ENCODE data around the gene HAS3.

HAS3 gene

DNA sequence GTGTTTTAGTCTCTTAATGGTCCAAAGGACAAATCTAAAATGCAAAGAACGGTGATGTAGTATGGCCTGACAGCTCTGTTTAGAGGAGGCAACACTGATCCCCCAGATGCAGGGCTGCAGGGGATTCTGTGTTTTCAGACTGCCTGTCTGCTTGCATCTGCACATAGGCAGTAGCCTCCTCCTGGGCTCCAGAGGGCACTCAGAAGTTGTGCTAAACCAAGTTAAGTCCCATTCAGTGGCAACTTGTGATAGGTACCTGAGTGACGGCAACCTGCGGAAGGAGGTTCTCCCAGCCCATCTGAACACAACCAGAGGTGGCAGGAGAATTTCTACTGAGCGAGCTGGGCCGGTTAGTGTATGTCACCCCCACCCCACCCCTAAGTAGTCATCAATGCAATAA lies 9.9 kb downstream of the HAS3 start:
- Histone ChIP-seq H3K9me3 (replicated peaks; ENCODE audit: insufficient read depth, low read length) (no peaks in the 10 kb centered on the region), H3F3A (ENCODE audit: insufficient read depth, low read length) (no peaks in the 10 kb centered on the region), H3K36me3 (replicated peaks; ENCODE audit: insufficient read depth, low read length) (no peaks in the 10 kb centered on the region), H3K27me3 (replicated peaks; ENCODE audit: insufficient read depth, low read length) (no peaks in the 10 kb centered on the region), H3K9me2 (replicated peaks; ENCODE audit: insufficient read depth, low read length) (no peaks in the 10 kb centered on the region), H4K20me1 (ENCODE audit: insufficient read depth, low read length) (no peaks in the 10 kb centered on the region), H3K4me3 (ENCODE audit: low read length) (no peak overlapping the region), H3K9ac (ENCODE audit: low read length) (no peak overlapping the region), H3K4me2 (ENCODE audit: low read depth, low read length) (no peak overlapping the region), H2AFZ (ENCODE audit: low read length) (no peak overlapping the region), H3K4me1 (ENCODE audit: low read length) (no peaks in the 10 kb centered on the region), H3K27ac (ENCODE audit: low read length) (no peak overlapping the region), H3K79me2 (ENCODE audit: low read length) (no peaks in the 10 kb centered on the region)
- TF ChIP-seq EZH2 (optimal IDR thresholded peaks at IDR 0.05; ENCODE audit: low read depth, low read length) (no peak), EZH2phosphoT487 (IDR thresholded peaks at IDR 0.05; ENCODE audit: low read length) (no peak)
- TF ChIP-seq, protein P1, sequence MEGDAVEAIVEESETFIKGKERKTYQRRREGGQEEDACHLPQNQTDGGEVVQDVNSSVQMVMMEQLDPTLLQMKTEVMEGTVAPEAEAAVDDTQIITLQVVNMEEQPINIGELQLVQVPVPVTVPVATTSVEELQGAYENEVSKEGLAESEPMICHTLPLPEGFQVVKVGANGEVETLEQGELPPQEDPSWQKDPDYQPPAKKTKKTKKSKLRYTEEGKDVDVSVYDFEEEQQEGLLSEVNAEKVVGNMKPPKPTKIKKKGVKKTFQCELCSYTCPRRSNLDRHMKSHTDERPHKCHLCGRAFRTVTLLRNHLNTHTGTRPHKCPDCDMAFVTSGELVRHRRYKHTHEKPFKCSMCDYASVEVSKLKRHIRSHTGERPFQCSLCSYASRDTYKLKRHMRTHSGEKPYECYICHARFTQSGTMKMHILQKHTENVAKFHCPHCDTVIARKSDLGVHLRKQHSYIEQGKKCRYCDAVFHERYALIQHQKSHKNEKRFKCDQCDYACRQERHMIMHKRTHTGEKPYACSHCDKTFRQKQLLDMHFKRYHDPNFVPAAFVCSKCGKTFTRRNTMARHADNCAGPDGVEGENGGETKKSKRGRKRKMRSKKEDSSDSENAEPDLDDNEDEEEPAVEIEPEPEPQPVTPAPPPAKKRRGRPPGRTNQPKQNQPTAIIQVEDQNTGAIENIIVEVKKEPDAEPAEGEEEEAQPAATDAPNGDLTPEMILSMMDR (IDR thresholded peaks at IDR 0.05; ENCODE audit: low read length), result no peak
- no peak for DNase-seq

DNA sequence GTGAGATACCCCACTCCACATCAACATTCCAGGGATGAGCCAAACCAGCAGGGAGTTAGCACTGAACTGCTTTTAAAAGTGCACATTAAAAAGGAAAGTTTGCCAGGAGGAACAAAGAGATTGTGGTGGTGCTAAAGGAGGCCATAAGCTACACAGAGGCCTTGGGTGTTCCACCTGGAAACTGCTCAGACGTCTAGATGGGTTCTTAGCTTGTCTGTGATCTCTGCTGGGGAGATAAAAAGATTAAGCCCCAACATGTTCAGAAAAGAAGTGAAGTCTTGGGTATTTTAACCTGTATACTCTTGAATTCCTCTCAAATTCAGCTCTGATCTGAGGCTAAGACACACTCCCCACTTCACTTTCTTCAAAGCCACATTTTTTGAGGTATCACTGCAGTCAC lies 10.4 kb downstream of the HAS3 start:
- Histone ChIP-seq H3K4me3 (ENCODE audit: low read length) (no peak overlapping the region), H3K4me2 (ENCODE audit: low read depth, low read length) (no peak overlapping the region), H3K4me1 (ENCODE audit: low read length) (no peaks in the 10 kb centered on the region), H3K79me2 (ENCODE audit: low read length) (no peaks in the 10 kb centered on the region), H3K9me2 (replicated peaks; ENCODE audit: insufficient read depth, low read length) (no peaks in the 10 kb centered on the region), H3K9ac (ENCODE audit: low read length) (no peak overlapping the region), H3K36me3 (replicated peaks; ENCODE audit: insufficient read depth, low read length) (no peaks in the 10 kb centered on the region), H4K20me1 (ENCODE audit: insufficient read depth, low read length) (no peaks in the 10 kb centered on the region), H3F3A (ENCODE audit: insufficient read depth, low read length) (no peaks in the 10 kb centered on the region), H3K9me3 (replicated peaks; ENCODE audit: insufficient read depth, low read length) (no peaks in the 10 kb centered on the region), H2AFZ (ENCODE audit: low read length) (no peak overlapping the region), H3K27me3 (replicated peaks; ENCODE audit: insufficient read depth, low read length) (no peaks in the 10 kb centered on the region), H3K27ac (ENCODE audit: low read length) (no peak overlapping the region)
- DNase-seq, result no peak
- TF ChIP-seq, protein P1 (IDR thresholded peaks at IDR 0.05; ENCODE audit: low read length), result no peak
- TF ChIP-seq EZH2phosphoT487 (IDR thresholded peaks at IDR 0.05; ENCODE audit: low read length) (no peak), EZH2 (optimal IDR thresholded peaks at IDR 0.05; ENCODE audit: low read depth, low read length) (no peak)

DNA sequence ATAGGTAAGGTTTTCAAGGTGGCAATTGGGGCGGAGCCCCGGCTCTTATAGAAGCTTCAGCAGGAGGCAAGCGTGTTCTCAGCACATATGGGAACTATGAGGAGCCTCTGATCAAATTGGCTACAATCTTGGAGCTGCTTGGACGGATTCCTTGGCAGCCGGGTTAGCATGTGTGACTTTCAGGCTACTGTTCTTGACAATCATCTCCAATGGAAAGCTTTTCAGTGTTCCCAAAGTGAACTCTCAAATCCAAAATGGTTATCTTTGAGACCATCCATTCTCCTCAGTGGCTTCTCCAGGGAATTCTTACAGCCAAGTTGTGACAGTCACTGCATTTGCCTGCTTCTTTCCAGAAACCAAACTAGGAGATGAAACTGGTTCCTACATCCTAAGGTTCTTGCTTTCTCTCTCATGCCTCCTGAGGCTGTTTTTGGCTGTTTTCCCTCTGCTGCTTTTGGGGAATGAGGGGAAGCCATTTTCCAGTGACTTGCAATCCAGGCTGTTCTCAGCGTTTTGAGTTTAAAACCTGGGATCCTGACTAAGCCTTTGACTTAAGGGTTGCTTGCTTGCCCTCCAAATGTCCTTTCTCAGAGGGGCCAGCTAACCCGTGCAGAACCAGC lies 10.9 kb downstream of the HAS3 start:
- no peaks in the 10 kb centered on the region for H3K36me3 ChIP-seq (replicated peaks; ENCODE audit: insufficient read depth, low read length)
- no peak overlapping the region for H3K4me2 ChIP-seq (ENCODE audit: low read depth, low read length)
- DNase-seq, result no peak
- H3K4me1 ChIP-seq (ENCODE audit: low read length), result no peaks in the 10 kb centered on the region
- H3K9me2 ChIP-seq (replicated peaks; ENCODE audit: insufficient read depth, low read length), result no peaks in the 10 kb centered on the region
- H3K9me3 ChIP-seq (replicated peaks; ENCODE audit: insufficient read depth, low read length), result no peaks in the 10 kb centered on the region
- no peaks in the 10 kb centered on the region for H3F3A ChIP-seq (ENCODE audit: insufficient read depth, low read length)
- no peaks in the 10 kb centered on the region for H3K79me2 ChIP-seq (ENCODE audit: low read length)
- H2AFZ ChIP-seq (ENCODE audit: low read length), result no peak overlapping the region
- no peak overlapping the region for H3K27ac ChIP-seq (ENCODE audit: low read length)
- no peak overlapping the region for H3K9ac ChIP-seq (ENCODE audit: low read length)
- H4K20me1 ChIP-seq (ENCODE audit: insufficient read depth, low read length), result no peaks in the 10 kb centered on the region
- H3K27me3 ChIP-seq (replicated peaks; ENCODE audit: insufficient read depth, low read length), result no peaks in the 10 kb centered on the region
- H3K4me3 ChIP-seq (ENCODE audit: low read length), result no peak overlapping the region
- TF ChIP-seq, protein P1 (IDR thresholded peaks at IDR 0.05; ENCODE audit: low read length), result no peak
- TF ChIP-seq EZH2phosphoT487 (IDR thresholded peaks at IDR 0.05; ENCODE audit: low read length) (no peak), EZH2 (optimal IDR thresholded peaks at IDR 0.05; ENCODE audit: low read depth, low read length) (no peak)

Data from MM.1S (cell line).